ENCODE measurements around the gene ARMH4.

GRCh38 chr14:58071341-58071740, 80.7 kb downstream of the ARMH4 start:
- TF ChIP-seq CTCF (IDR thresholded peaks at IDR 0.05): no peak
- no peak for TF ChIP-seq ZFX (IDR thresholded peaks at IDR 0.05; ENCODE audit: borderline replicate concordance)

Measured in 22Rv1 (cell line).